GM21717 (cell line): ENCODE data around the gene CYB5B.
"Not testable (repeated sequence)": the region's sequence is repeated elsewhere in the genome, so short reads cannot be mapped to it uniquely, and the experiment has no call there.

Experiments
- ATAC-seq: cut with Tn5 transposase; IDR thresholded peaks from one replicate; pipeline ENCODE4 v1.9.1; 2021; ENCODE audit warnings: mild to moderate bottlenecking, moderate library complexity; ENCODE audit not compliant: unreplicated experiment

CYB5B gene

DNA sequence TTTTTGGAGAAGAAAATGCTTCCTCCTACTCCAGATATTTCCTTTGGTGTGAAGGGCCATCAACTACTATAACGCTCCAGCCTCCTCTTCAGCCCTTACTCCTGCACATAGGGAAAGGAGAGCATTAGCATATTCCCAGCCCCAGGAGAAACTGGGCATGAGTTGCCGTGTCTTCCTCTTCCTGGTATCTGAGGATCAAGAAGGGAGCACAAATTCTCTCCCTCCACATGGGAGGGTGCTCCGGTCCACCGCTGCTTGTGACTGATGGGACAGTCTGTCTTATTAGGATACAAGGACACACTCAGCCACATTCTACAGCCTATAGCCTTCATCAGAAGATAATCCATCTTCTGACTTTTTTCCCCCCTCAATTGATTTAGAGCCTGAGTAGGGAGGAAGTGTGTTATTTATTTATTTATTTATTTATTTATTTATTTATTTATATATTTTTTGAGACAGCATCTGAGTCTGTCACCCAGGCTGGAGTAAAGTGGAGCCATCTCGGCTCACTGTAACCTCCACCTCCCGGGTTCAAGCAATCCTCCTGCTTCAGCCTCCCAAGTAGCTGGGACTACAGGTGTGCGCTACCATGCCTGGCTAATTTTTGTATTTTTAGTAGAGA, 16.6 kb upstream of the CYB5B start:
- ATAC-seq: no peak

DNA sequence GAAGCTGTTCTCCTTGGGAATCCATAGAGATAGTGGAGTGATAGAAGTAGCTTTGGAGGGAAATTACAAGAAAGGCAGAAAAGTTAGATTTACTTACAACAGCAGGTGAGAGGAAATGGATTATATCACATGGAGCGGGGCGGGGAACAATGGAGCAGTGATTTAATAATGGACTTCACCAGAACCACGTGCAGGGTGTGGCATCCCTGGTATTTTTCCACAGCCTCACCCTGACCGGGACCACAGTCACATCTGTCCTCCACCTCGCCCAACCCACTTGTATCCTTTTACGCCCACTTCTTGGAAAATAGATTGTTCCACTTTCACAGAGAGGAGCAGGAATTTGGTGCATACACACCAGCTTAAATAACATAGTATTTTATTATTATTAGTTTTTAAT, 15.9 kb upstream of the CYB5B start:
- ATAC-seq: no peak

DNA sequence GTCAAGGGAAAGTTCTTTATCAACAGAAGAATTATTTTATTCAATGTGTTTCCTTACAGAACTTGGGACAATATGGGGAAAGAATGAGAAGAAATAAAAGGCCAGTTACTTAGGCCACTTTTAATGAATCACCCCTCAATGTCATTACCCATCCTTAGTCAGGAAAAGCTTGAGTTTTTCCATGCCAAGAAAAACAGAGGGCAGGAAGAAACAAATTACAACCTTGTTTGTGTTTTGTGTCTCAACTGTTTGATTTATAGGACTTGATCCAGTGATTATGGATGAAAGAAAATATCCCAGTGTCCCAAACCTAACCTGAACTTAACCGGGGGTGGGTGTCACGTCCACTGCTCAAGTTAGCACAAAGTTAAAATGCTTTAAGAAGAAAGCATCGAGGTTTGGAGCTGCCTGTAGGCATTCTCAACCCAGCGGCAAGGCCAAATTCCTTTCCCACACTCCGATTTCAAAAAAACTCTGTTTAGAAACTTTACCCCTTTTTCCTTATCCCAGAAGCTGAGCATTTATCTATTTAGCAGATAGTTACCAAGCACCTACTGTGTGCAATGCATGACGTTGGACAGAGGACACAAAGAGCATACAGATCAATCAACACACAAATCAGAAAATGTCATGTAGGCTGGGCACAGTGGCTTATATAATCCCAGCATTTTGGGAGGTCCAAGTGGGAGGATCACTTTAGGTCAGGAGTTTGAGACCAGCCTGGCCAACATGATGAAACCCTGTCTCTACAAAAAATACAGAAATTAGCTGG, 14.0 kb upstream of the CYB5B start:
- no peak for ATAC-seq

DNA sequence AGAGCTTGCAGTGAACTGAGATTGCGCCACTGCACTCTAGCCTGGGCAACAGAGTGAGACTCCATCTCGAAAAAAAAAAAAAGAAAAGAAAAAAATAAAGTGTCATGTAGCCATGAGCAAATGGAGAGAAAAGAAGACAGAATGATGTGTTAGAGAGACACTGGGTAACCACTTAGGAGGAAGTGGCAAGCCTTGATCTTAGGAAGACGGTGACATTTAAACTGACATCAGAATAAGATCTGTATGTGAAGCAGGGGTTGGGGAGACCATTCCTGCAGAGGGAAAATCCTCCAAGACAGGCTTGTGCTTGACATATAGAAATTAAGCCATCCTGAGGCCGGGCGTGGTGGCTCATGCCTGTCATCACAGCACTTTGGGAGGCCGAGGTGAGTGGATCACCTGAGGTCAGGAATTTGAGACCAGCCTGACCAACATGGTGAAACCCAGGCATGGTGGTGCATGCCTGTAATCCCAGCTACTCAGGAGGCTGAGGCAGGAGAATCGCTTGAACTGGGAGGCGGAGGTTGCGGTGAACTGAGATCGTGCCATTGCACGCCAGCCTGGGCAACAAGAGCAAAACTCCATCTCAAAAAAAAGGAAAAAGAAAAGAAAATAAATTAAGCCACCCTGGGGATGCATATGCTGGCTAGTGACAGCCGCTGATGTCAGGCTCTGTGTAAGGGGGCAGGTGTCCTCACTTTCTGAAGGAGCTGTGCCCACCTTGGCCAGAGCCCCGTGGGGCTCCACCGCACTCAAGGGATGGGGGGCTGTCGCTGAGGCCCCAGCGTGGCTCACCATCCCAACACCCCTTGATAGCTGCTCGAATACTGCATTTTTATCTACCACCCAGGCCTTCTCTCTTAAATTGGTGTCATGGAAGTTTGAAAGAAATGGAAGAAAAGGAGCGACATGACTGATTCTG, 13.1 kb upstream of the CYB5B start:
- no peak for ATAC-seq

DNA sequence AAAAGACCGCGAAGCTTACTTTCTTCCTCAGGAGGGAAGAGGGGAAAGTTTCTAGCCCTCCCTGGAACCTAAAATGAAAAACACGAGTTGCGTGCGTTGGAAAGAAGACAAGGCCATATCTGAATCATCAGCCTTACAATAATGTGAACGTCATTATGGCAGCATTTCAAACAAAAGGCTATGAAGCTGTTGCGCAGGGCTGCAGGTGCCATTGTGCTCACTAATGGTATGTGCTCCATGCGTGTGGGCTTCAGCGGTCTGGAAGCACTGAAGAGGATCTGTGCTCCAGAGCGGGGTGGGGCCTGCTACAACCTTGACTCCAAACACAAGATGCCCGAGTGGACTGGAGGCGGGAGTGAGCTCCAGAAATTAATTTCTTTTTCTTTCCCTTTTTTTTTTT, 12.1 kb upstream of the CYB5B start:
- no peak for ATAC-seq

DNA sequence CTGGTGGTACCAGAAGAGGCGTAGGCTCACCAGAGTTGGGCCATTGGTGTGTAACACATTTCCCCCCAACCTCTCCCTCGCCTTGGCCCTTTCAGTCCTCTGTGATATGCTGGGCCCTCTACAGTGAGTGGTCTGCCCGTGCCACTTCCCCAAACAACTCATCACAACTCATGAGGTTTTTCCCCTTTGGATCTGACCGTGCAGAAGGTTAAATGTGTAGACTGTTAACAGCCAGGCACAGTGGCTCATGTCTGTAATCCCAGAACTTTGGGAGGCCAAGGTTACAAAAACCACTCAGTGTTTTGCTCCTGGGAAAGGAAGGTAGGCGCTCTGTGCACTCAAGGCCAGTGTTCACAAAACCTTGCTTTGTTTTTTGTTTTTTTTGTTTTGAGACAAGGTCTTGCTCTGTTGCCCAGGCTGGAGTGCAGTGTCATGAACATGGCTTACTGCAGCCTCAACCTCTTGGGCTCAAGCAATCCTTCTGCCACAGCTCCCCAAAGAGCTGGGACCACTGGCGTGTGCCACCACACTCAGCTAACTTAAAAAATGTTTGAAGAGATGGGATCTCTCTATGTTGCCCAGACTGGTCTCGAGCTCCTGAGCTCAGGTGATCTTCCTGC, 11.3 kb upstream of the CYB5B start:
- ATAC-seq: no peak

DNA sequence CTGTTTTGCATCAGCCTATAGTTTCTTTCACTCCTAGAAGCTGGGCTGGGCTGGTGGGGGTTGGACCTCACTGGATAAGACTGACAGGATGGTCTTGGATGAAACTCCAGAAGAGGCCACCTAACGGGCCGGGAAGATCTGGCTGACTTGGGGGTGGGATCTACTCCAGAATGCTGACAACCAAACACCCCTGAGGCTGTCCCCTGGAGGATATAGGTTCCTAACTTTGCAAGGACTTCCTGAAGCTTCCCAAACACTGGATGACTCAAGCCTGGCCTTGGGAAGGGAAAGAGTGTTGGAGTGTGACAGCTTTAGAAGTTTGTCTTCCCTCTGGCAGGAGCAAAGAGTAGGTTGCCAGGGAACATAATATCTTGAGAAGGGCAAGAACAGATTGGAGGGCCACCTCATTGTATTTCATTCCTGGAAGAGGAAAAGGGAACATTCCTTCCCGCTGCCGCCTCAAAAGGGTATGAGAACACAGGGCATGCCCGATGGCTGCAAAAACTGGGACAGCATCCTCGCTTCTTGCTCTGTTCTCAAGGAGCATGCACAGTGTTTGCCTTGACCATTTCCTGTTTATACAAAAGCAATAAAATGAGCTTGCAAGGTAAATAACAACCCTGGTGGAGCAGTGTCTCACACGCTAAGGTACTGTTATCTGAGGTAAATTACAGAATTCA, 6.8 kb upstream of the CYB5B start:
- ATAC-seq: no peak

DNA sequence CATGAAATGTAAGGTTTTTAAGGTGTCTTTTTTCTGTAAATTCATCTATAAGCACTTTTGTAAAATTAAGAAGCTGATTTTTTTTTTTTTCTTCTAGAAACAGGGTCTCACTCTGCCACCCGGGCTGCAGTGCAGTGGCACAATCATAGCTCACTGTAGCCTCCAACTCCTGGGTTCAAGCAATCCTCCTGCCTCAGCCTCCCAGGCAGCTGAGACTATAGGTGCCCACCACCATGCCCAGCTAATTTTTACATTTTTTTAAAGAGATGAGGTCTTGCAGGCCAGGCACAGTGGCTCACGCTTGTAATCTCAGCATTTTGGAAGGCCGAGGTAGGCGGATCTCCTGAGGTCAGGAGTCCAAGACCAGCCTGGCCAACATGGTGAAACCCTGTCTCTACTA, 4.5 kb upstream of the CYB5B start:
- ATAC-seq: no peak

DNA sequence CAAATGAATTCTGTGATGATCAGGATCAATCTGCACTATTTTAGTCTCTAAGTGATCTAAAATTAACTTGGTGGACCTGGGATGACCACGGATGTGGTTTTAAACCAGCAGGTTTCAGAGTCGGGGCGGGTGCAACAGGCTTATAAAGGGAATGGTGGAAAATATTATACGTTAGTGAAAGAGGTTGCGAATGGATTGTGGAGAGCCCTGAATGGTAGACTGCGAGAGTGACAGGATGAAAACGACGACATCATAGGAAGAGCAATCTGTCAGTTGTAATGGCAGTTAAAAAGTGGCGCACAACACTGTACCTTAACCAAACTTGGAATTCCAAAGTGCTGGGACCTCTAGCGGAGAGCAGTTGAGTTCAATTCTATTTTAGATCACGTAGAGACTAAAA, 1.2 kb upstream of the CYB5B start:
- ATAC-seq: no peak

DNA sequence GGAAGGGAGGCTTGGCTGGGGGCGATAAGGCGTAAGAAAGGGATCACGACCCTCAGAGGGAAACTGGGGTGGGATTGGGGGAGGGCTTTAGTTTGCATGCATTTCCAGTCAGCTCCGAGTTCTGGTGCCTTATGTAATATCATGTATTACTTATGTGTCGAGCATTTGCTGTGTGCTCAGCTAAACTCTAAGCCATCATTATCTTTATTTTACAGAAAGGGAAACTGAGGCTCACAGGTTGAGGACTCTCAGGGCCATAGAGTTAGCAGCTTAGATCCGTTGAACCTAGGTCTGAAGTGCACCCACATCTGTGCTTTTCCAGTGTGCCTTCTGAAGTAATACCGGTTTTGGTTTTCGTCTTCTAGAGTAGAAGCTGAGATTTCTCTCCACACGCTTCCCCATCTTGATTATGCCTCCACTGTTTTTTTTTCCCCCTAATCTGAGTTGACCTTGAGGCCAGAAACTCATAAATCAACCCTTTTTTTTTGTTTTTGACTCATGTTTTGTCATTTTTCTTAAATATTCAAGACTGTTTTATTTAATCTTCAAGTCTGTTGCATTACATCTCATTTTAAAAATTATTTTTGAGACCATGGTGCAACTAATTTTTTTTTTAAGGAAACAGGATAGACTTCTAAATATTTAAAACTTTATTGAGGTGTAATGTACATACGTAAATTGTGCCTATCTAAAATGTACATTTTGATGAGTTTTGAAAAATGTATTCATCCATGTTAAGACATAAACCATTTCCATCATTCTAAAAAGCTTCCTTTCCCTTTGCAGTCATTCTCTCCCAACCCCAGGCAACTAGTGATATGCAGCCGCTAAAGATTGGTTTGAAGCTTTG, 741 bp downstream of the CYB5B start:
- ATAC-seq: peak; percentile 5

DNA sequence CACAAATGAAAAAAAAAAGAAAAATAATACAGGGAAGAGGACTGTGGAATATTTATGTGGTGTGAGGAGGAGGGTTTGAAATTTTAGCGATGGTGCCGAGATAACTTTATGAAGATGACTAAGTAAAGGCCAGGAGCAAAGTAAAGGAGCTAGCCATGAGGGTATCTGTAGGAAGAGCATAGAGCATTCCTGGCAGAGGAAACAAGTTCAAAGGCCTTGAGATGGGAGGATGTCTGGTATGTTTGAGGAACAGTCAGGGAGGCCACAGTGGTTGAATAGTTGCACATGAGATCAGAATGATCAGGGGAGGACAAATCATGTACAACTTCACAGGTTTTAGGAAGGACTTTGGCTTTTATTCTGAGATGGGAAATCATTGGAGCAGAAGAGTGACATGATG, 4.2 kb downstream of the CYB5B start:
- no peak for ATAC-seq

DNA sequence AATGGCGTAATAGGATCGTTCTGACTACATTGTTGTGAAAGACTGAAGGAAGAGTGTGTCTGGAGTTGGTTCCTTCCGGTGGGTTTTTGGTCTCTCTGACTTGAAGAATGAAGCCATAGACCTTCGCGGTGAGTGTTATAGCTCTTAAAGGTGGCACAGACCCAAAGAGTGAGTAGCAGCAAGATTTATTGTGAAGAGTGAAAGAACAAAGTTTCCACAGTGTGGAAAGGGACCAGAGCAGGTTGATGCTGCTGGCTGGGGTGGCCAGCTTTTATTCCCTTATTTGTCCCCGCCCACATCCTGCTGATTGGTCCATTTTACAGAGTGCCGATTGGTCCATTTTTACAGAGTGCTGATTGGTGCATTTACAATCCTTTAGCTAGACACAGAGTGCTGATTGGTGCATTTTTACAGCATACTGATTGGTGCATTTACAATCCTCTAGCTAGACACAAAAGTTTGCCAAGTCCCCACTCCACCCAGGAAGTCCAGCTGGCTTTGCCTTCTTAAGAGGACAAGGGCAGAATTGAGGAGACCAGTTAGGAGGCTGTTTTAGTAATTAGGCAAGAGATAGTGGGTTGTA, 4.7 kb downstream of the CYB5B start:
- ATAC-seq: not testable (repeated sequence)

DNA sequence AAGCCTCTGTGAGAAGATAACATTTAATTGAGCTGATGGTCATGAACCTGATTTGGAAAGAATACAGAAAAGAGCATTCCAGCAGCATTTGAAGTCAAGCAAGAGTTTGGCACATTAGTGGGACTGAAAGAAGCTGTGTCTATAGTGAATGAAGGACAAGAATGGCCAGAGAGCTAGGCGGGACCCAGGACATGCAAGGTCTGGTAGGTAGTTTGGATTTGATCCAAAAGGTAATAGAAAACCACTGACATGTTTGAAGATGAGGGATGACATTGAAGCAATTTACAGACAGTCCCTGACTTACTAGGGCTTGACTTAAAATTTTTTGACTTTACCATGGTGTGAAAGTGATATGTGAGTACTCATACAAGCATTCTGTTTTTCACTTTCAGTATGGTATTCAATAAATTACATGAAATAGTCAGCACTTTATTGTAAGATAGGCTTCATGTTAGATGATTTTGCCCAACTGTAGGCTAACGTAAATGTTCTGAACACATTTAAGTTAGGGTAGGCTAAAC, 7.6 kb downstream of the CYB5B start:
- no peak for ATAC-seq

DNA sequence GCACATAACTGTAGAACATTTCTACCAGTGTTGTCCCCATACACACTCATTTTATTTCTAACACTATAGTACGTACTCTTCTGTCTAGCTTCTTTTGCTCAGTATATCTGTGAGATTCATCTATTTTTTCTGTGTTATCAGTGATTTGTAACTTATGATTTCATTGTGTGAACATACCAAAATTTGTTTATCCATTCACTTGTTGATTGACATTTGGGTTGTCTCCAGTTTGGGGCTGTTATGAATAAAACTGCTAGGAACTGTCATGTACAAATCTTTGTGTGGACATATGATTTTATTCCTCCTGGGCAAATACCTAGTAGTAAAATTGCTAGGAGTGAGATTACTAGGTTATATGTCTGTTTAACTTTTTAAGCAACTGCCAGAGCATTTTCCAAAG, 9.6 kb downstream of the CYB5B start:
- ATAC-seq: no peak

DNA sequence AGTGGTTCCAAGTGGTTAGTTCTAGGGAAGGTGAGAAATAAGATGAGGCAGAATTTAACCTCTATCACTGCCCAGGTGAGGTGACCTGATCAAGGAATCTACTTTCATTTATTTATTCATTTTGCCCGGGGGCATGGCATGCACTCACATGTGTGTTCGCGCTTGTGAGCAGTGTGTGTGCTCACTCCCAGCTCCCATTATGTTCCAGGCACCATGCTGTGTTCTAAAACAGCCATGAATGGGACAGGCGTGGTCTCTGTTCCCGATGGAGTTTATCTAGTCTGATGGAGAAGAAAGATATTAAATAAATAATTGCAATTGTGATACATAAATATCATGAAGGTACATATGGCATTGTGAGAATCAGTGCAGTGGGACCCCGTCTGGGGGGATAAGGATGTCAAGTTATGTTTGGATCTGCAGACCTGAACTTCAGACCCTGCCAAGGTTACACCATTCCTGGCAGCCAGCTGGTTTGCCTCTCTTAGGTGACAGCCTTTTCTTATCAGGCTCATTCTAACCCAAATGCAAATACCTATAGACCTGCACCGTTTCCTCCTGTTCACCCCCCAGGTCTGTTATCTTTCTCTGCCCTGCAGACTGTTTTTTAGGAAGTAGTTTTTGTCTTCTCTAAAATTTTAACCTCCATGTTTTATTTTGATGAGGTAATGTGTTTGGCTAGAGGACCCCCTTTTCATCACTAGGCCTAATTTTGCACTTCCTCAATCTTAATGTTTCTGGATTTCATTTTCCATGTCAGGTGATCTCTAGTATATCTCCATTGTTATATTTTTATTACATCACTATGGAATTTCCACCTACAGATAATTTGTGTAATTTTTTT, 11.8 kb downstream of the CYB5B start:
- no peak for ATAC-seq

DNA sequence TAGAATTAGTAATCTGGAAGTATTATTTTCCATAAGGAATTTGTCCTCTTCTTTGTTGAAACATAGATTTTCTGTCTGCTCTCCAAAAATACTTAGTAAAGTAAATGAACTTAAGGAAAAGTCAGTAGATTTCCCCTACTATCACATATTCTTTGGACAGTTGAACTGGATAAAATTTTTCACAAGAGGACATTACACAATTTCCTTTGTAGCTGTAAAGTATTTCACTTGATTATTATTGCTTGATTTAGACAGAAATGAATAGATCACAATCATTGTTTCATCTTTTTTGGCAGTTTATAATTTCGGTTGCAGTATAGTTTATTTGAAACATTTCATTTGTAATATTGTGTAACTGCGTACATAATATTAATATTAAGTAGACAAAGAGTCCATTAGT, 12.5 kb downstream of the CYB5B start:
- ATAC-seq: no peak

DNA sequence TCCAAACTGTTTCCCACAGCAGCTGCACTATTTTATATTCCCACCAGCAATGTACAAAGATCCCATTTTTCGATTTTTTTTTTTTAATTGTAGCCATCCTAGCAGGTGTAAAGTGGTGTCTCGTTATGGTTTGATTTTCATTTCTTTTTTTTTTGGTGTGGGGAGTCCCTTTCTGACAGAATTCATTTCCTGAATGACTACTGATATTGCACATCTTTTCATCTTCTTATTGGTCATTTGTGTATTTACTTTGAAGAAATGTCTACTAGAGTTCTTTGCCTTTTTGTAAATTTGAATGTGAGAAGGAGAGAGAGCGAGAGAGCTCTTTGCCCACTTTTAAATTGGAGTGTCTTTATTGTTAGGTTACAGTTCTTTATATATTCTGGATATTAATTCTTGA, 14.0 kb downstream of the CYB5B start:
- ATAC-seq: no peak

DNA sequence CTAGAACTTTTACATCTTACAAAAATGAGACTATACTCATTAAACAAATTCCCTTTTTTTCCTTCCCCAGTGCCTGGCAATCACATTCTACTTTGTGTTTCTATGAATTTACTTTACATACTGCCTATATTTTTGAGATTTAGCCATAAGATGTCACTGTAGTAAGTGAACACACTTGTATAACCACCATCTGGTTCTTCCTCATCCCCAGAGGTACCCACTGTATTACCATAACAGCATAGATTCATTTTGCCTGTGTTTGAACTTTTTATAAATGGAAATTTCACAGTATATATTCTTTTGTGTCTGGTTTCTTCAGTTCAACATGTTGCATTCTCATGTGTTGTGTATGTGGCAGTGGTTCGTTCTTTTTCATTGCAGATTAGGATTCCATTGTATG, 15.8 kb downstream of the CYB5B start:
- no peak for ATAC-seq
